Uterus (tissue), 4 donors: Measurements from ENCODE around the gene CCDC177. TPM values are rescaled to one million over a fixed set of nuclear protein-coding genes. Genes with fewer than 3 reads are reported as not detected.

ENCODE experiments used
- DNase-seq, 2 donors: peaks; one replicate each; pipeline ENCODE4 v3.0.0-alpha.2; 2019 to 2020
- H3K27ac ChIP-seq, 2 donors: fragments of 200-600 bp; sonication (generic); 1 replicate in 1 of 2; 2 replicates in 1 of 2; pipeline ENCODE4 v1.5.1; 2016 to 2018
- H3K27me3 ChIP-seq, 2 donors: fragments of 200-600 bp; sonication (generic); one replicate each; pipeline ENCODE4 v1.5.1; 2018 to 2019; ENCODE audit warnings: control low read depth in 1 of 2
- H3K36me3 ChIP-seq, 2 donors: fragments of 200-600 bp; sonication (generic); one replicate each; pipeline ENCODE4 v1.5.1; 2019; ENCODE audit warnings: control low read depth in 1 of 2
- H3K4me1 ChIP-seq, 2 donors: fragments of 200-600 bp; sonication (generic); one replicate each; pipeline ENCODE4 v1.5.1; 2018 to 2019; ENCODE audit warnings: control low read depth in 1 of 2
- H3K4me3 ChIP-seq, 2 donors: fragments of 200-600 bp; sonication (generic); 1 replicate in 1 of 2; 2 replicates in 1 of 2; pipeline ENCODE4 v1.5.1; 2018 to 2019; ENCODE audit warnings: mild to moderate bottlenecking in 1 of 2
- H3K9me3 ChIP-seq, 2 donors: fragments of 200-600 bp; sonication (generic); one replicate each; pipeline ENCODE4 v1.5.1; 2019; ENCODE audit warnings: control low read depth in 1 of 2
- CTCF ChIP-seq, 4 experiments: fragments of 200-600 bp in 2 of 4; fragments of 450-650 bp in 2 of 4; sonication (generic) in 2 of 4; IDR thresholded peaks; one replicate each; pipeline ENCODE4 v1.5.1; 2016 to 2019; ENCODE audit warnings: antibody characterized with exemption in 4 of 4, mild to moderate bottlenecking in 2 of 4, moderate library complexity in 1 of 4
- POLR2A ChIP-seq, 2 donors: fragments of 450-650 bp; IDR thresholded peaks; one replicate each; pipeline ENCODE4 v1.6.1; 2016; ENCODE audit warnings: antibody characterized with exemption in 2 of 2, mild to moderate bottlenecking in 1 of 2, moderate library complexity in 1 of 2
- intact Hi-C: fragments of 100-400 bp; cut with DNase I; formaldehyde crosslinking; loops from one replicate; pipeline ENCODE4 v1.15.1; 2023; ENCODE audit warnings: low total_unique reads
- total RNA-seq, 4 donors: library from RNA; depleted of rRNA in 3 of 4; stranded (reverse); fragments of >200 nt in 3 of 4; gene quantifications; one replicate each; pipeline versions ENCODE4 v1.1.0 to v1.2.4, GENCODE V29; 2014 to 2023
- donor health status: DM: yes; HTN: yes; CAD: no.

Gene CCDC177
- total RNA-seq, 4 donors from 2014 or later = not detected

GRCh38 chr14:69543341-69544115 is 31.1 kb downstream of the CCDC177 start:
- no peak overlapping the region for H3K27ac ChIP-seq
- intact Hi-C loops = no loop called here
- no peaks in the 10 kb centered on the region for H3K27me3 ChIP-seq
- H3K9me3 ChIP-seq = no peaks in the 10 kb centered on the region
- H3K4me3 ChIP-seq = no peak overlapping the region
- no peak for TF ChIP-seq CTCF (IDR thresholded peaks at IDR 0.05)
- no peak for TF ChIP-seq POLR2A (IDR thresholded peaks at IDR 0.05)
- no peaks in the 10 kb centered on the region for H3K36me3 ChIP-seq
- H3K4me1 ChIP-seq = no peaks in the 10 kb centered on the region
- peak in 1 of 2 donors; percentile 21 for DNase-seq

- no peaks in the 10 kb centered on the region for H3K27me3 ChIP-seq
- H3K4me1 ChIP-seq = no peaks in the 10 kb centered on the region
- H3K36me3 ChIP-seq = no peaks in the 10 kb centered on the region
- intact Hi-C loops = no loop called here
- no peak for TF ChIP-seq POLR2A (IDR thresholded peaks at IDR 0.05)
- no peak for TF ChIP-seq CTCF (IDR thresholded peaks at IDR 0.05)
- H3K9me3 ChIP-seq = no peaks in the 10 kb centered on the region
- H3K27ac ChIP-seq = no peak overlapping the region
- no peak overlapping the region for H3K4me3 ChIP-seq
- no peak for DNase-seq
Observed at GRCh38 chr14:69542311-69542710, 32.4 kb downstream of the CCDC177 start.

- no peak overlapping the region for H3K27ac ChIP-seq
- TF ChIP-seq POLR2A (IDR thresholded peaks at IDR 0.05) (no peak), CTCF (IDR thresholded peaks at IDR 0.05) (no peak)
- intact Hi-C loops = no loop called here
- H3K27me3 ChIP-seq = no peaks in the 10 kb centered on the region
- no peaks in the 10 kb centered on the region for H3K4me1 ChIP-seq
- no peaks in the 10 kb centered on the region for H3K9me3 ChIP-seq
- H3K4me3 ChIP-seq = no peak overlapping the region
- H3K36me3 ChIP-seq = no peaks in the 10 kb centered on the region
- DNase-seq = no peak
Observed at GRCh38 chr14:69540654-69541335, 33.9 kb downstream of the CCDC177 start.

GRCh38 chr14:69539631-69540410 is 34.9 kb downstream of the CCDC177 start:
- no peak overlapping the region for H3K27ac ChIP-seq

More at GRCh38 chr14:69539631-69540410, 34.9 kb downstream of the CCDC177 start:
- no peak for TF ChIP-seq POLR2A (IDR thresholded peaks at IDR 0.05)
- TF ChIP-seq CTCF (IDR thresholded peaks at IDR 0.05) = no peak
- Histone ChIP-seq H3K4me1 (no peaks in the 10 kb centered on the region), H3K27me3 (no peaks in the 10 kb centered on the region), H3K4me3 (no peak overlapping the region), H3K9me3 (no peaks in the 10 kb centered on the region), H3K36me3 (no peaks in the 10 kb centered on the region)
- intact Hi-C loops = no loop called here
- no peak for DNase-seq
